ENCODE results near the gene RRP12. TPM values are rescaled to one million over a fixed set of nuclear protein-coding genes. Genes with fewer than 3 reads are reported as not detected.

The RRP12 gene
- total RNA-seq, 1 experiment from 2014 or later: 25.1 TPM

- peaks cover 16% of the 10 kb centered on the region; the same call in 1 of the 2 replicates for H3K27me3 ChIP-seq (replicated peaks)
- H3K27ac ChIP-seq: peak overlapping the region; percentile 13; the same call in 1 of the 2 replicates
- peak overlapping the region; percentile 67 for H3K4me3 ChIP-seq
- no peaks in the 10 kb centered on the region for H3K9me3 ChIP-seq (replicated peaks)
- peak in 1 of 2 experiments; percentile 64 for DNase-seq (ENCODE audit: low read depth in 1 of 2, low spot score in 2 of 2)
- peaks cover 16% of the 10 kb centered on the region for H3K4me1 ChIP-seq (replicated peaks)
- H3K36me3 ChIP-seq: no peaks in the 10 kb centered on the region; the same call in 1 of the 2 replicates
Observed at GRCh38 chr10:97333601-97334369, 67.4 kb downstream of the RRP12 start.

GRCh38 chr10:97333351-97333600, 67.9 kb downstream of the RRP12 start:
- DNase-seq (ENCODE audit: low read depth in 1 of 2, low spot score in 2 of 2): no peak
- Histone ChIP-seq H3K27ac (no peak overlapping the region; the same call in 1 of the 2 replicates), H3K9me3 (replicated peaks) (no peaks in the 10 kb centered on the region), H3K36me3 (no peaks in the 10 kb centered on the region; the same call in 1 of the 2 replicates), H3K4me1 (replicated peaks) (peaks cover 16% of the 10 kb centered on the region), H3K27me3 (replicated peaks) (peaks cover 16% of the 10 kb centered on the region; the same call in 1 of the 2 replicates), H3K4me3 (peak overlapping the region; percentile 67)

GRCh38 chr10:97332591-97333350, 68.4 kb downstream of the RRP12 start:
- H3K36me3 ChIP-seq: no peaks in the 10 kb centered on the region; the same call in 1 of the 2 replicates
- H3K9me3 ChIP-seq (replicated peaks): no peaks in the 10 kb centered on the region
- no peak for DNase-seq (ENCODE audit: low read depth in 1 of 2, low spot score in 2 of 2)
- peaks cover 16% of the 10 kb centered on the region; the same call in 1 of the 2 replicates for H3K27me3 ChIP-seq (replicated peaks)
- no peak overlapping the region for H3K27ac ChIP-seq
- peak overlapping the region; percentile 67 for H3K4me3 ChIP-seq
- peaks cover 20% of the 10 kb centered on the region for H3K4me1 ChIP-seq (replicated peaks)

GRCh38 chr10:97331153-97331703, 69.9 kb downstream of the RRP12 start:
- Histone ChIP-seq H3K27me3 (replicated peaks) (peaks cover 6% of the 10 kb centered on the region; the same call in 1 of the 2 replicates), H3K27ac (no peak overlapping the region), H3K9me3 (replicated peaks) (no peaks in the 10 kb centered on the region), H3K4me3 (no peak overlapping the region), H3K36me3 (no peaks in the 10 kb centered on the region; the same call in 1 of the 2 replicates), H3K4me1 (replicated peaks) (peaks cover 20% of the 10 kb centered on the region)
- DNase-seq (ENCODE audit: low read depth in 1 of 2, low spot score in 2 of 2): no peak

- Histone ChIP-seq H3K27ac (no peak overlapping the region), H3K27me3 (replicated peaks) (no peaks in the 10 kb centered on the region), H3K9me3 (replicated peaks) (no peaks in the 10 kb centered on the region), H3K36me3 (no peaks in the 10 kb centered on the region; the same call in 1 of the 2 replicates), H3K4me3 (no peak overlapping the region), H3K4me1 (replicated peaks) (peaks cover 20% of the 10 kb centered on the region)
- DNase-seq (ENCODE audit: low read depth in 1 of 2, low spot score in 2 of 2): no peak
Observed at GRCh38 chr10:97329766-97330165, 71.4 kb downstream of the RRP12 start.

GRCh38 chr10:97328646-97329453, 72.3 kb downstream of the RRP12 start:
- no peaks in the 10 kb centered on the region for H3K27me3 ChIP-seq (replicated peaks)
- no peak overlapping the region for H3K4me3 ChIP-seq
- no peak for DNase-seq (ENCODE audit: low read depth in 1 of 2, low spot score in 2 of 2)
- H3K9me3 ChIP-seq (replicated peaks): no peaks in the 10 kb centered on the region
- H3K4me1 ChIP-seq (replicated peaks): peaks cover 18% of the 10 kb centered on the region
- no peak overlapping the region for H3K27ac ChIP-seq
- no peaks in the 10 kb centered on the region; the same call in 1 of the 2 replicates for H3K36me3 ChIP-seq

GRCh38 chr10:97327348-97328294, 73.5 kb downstream of the RRP12 start:
- H3K4me3 ChIP-seq: no peak overlapping the region

GRCh38 chr10:97325754-97326153, 75.4 kb downstream of the RRP12 start:
- DNase-seq (ENCODE audit: low read depth in 1 of 2, low spot score in 2 of 2): no peak
- Histone ChIP-seq H3K9me3 (replicated peaks) (no peaks in the 10 kb centered on the region), H3K36me3 (no peaks in the 10 kb centered on the region; the same call in 1 of the 2 replicates), H3K27me3 (replicated peaks) (no peaks in the 10 kb centered on the region), H3K4me3 (no peak overlapping the region), H3K27ac (no peak overlapping the region), H3K4me1 (replicated peaks) (0 out of 2 replicates have a peak, but pooled peaks cover 4% of the 10 kb centered on the region)

More at GRCh38 chr10:97327348-97328294, 73.5 kb downstream of the RRP12 start:
- H3K36me3 ChIP-seq: no peaks in the 10 kb centered on the region; the same call in 1 of the 2 replicates
- H3K27ac ChIP-seq: no peak overlapping the region
- no peak for DNase-seq (ENCODE audit: low read depth in 1 of 2, low spot score in 2 of 2)
- no peaks in the 10 kb centered on the region for H3K27me3 ChIP-seq (replicated peaks)
- no peaks in the 10 kb centered on the region for H3K9me3 ChIP-seq (replicated peaks)
- peaks cover 6% of the 10 kb centered on the region; the same call in 1 of the 2 replicates for H3K4me1 ChIP-seq (replicated peaks)

- no peaks in the 10 kb centered on the region for H3K27me3 ChIP-seq (replicated peaks)
- no peaks in the 10 kb centered on the region for H3K9me3 ChIP-seq (replicated peaks)
- H3K27ac ChIP-seq: no peak overlapping the region
- peaks cover 15% of the 10 kb centered on the region for H3K4me1 ChIP-seq (replicated peaks)
- no peak overlapping the region for H3K4me3 ChIP-seq
- no peak for DNase-seq (ENCODE audit: low read depth in 1 of 2, low spot score in 2 of 2)
- no peaks in the 10 kb centered on the region for H3K36me3 ChIP-seq
Observed at GRCh38 chr10:97323501-97323900, 77.6 kb downstream of the RRP12 start.

- Histone ChIP-seq H3K27ac (no peak overlapping the region), H3K36me3 (no peaks in the 10 kb centered on the region), H3K4me3 (no peak overlapping the region), H3K4me1 (replicated peaks) (peaks cover 15% of the 10 kb centered on the region), H3K9me3 (replicated peaks) (no peaks in the 10 kb centered on the region), H3K27me3 (replicated peaks) (no peaks in the 10 kb centered on the region)
- no peak for DNase-seq (ENCODE audit: low read depth in 1 of 2, low spot score in 2 of 2)
Observed at GRCh38 chr10:97321804-97322190, 79.3 kb downstream of the RRP12 start.

GRCh38 chr10:97321032-97321803, 79.9 kb downstream of the RRP12 start:
- no peaks in the 10 kb centered on the region for H3K9me3 ChIP-seq (replicated peaks)
- DNase-seq (ENCODE audit: low read depth in 1 of 2, low spot score in 2 of 2): no peak

More at GRCh38 chr10:97321032-97321803, 79.9 kb downstream of the RRP12 start:
- peaks cover 15% of the 10 kb centered on the region for H3K4me1 ChIP-seq (replicated peaks)
- no peaks in the 10 kb centered on the region for H3K27me3 ChIP-seq (replicated peaks)
- H3K4me3 ChIP-seq: no peak overlapping the region
- no peaks in the 10 kb centered on the region for H3K36me3 ChIP-seq
- no peak overlapping the region for H3K27ac ChIP-seq
